ENCODE data around the gene PAWR.

PAWR gene

DNA sequence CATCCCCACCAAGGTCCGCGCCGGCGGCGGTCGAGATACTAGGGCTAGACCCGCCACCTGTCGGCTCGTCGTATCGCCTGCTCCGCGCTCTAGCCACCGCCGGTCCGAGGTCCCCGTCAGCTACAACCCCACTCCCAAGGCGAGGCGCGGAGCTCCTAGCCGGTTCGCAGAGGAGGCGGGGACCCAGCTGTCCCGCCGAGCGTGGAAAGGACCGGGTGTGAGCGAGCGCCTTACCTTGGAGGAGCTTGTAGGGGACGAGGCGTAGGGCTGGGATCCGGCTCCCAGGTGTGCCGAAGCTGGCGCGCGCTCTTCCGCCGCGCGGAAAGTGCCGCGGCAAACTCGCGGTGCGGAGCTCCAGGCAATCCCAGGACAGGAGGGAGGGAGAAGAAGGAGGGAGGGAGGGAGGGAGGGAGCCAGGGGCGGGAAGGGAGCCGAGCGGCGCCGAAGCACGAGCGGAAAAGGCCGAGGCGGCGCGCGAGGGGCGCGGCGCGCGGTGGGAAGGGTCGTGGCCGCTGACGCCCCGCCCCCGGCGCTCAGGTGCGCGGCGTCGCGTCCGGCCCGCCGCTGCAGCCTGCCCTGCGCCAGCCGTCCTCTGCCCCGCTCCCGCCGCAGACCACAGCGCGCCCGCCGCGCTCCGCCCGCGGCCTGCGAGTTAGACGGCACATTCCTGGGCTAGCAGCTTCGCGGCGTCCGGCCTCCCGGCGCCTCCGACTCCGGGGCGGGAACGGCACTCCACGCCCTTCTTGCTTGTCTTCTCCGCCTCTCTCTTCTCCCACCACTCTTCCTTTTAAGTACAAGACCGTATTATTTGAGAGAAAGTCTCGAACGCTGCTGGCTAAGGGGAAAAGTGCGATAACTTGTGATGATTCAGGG lies at the start of gene PAWR:
PAWR (minus strand) TSS at position 327 of the 873 bp plus-strand sequence. CDS start 720 bp downstream, outside the sequence.
- DNase-seq (ENCODE audit: low read depth): peak; percentile 86

GRCh38 chr12:79737875-79738718 lies 47.3 kb upstream of the PAWR start:
- DNase-seq (ENCODE audit: low read depth): peak; percentile 22

DNA sequence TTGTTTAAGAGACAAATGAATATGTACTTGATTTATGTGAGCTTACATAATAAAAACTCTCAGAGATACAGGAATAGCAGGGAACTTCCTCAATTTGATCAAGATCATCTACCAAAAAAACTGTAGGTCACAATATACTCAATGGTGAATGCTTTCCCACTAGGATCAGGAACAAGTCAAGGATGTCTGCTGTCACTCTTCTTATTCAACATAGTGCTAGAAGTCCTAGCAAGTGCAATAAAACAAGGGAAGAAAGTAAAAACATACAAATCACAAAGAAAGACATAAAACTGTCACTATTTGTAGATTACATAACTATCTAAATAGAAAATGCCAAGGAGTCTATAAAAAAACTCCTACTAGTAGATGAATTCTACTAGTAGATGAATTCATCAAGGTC lies 41.9 kb upstream of the PAWR start:
- DNase-seq (ENCODE audit: low read depth): no peak

- peak; percentile 48 for DNase-seq (ENCODE audit: low read depth)
Observed at GRCh38 chr12:79725987-79726386, 35.2 kb upstream of the PAWR start.

GRCh38 chr12:79717006-79717405 lies 26.2 kb upstream of the PAWR start:
- DNase-seq (ENCODE audit: low read depth): no peak

DNA sequence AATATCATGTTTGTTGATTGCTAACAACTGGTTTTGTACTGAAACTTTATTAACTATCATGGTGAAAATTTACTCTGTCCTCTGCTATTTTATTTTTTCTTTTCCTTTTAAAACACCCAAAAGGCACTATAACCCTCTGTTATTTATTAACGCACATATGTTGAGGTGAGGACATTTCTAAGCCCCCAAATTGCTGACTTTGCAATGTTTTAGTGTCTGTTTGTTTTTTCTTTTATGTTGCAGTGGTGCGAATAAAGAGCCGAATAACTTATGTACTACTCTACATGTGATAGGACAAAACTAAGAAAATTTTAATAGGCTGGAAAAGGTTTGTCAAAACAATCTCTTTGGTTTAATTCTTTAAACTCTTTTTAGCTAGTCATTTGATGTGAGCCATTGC lies 24.5 kb upstream of the PAWR start:
- no peak for DNase-seq (ENCODE audit: low read depth)

- no peak for DNase-seq (ENCODE audit: low read depth)
Observed at GRCh38 chr12:79710707-79711483, 20.1 kb upstream of the PAWR start.

- no peak for DNase-seq (ENCODE audit: low read depth)
Observed at GRCh38 chr12:79707830-79708229, 17.1 kb upstream of the PAWR start.

GRCh38 chr12:79706676-79707075 lies 15.9 kb upstream of the PAWR start:
- DNase-seq (ENCODE audit: low read depth): no peak

GRCh38 chr12:79706156-79706555 lies 15.4 kb upstream of the PAWR start:
- DNase-seq (ENCODE audit: low read depth): no peak

DNA sequence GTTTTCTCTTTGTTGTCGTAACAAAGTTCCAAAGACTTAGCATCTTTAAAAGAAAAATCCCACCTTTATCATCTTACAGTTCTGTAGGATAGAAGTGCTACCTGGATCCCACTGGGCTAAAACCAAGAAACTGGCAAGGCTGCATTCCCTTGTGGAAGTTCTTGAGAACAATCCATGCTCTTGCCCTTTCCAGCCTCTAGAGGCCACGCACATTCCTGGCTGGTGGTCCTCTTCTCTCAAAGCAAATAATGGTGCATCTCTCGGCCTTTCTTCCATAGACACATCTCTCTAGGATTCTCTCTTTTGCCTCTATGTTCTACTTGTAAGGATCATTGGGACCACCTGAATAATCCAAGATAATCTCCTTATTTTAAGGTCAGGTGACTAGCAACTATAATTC lies 8.2 kb upstream of the PAWR start:
- no peak for DNase-seq (ENCODE audit: low read depth)

- DNase-seq (ENCODE audit: low read depth): no peak
Observed at GRCh38 chr12:79696416-79696815, 5.7 kb upstream of the PAWR start.

DNA sequence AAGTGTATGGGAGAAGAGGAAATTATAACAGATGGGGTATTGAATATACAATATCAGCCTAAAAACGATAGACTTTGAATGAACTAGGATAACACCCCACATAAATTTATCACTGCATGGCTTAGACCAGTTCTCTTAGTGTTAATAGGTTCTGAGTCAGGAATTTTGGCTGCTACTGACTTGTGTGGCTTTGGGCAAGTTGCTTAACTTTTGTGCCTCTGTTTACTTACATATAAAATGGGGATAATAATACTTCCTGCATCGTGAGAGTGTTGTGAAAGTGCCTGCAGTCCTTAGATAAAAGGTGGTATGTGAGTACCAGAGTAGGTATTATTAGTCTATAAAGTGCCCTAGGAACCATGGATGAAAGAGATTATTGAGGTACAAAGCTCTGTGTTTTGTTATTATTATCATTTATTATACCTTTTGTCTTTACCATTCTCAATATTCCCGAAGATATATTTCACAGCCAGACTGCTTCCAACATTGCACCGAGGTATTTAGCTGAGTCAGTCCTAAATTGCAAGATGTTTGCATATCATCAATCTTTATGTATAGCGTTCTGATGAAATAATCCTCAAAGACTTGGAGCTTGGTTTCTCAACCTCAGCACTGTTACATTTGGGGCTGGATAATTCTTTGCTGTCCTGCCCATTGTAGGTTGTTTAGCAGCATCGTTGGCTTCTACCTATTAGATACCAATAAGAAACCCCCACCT lies 2.3 kb upstream of the PAWR start:
- DNase-seq (ENCODE audit: low read depth): no peak

DNA sequence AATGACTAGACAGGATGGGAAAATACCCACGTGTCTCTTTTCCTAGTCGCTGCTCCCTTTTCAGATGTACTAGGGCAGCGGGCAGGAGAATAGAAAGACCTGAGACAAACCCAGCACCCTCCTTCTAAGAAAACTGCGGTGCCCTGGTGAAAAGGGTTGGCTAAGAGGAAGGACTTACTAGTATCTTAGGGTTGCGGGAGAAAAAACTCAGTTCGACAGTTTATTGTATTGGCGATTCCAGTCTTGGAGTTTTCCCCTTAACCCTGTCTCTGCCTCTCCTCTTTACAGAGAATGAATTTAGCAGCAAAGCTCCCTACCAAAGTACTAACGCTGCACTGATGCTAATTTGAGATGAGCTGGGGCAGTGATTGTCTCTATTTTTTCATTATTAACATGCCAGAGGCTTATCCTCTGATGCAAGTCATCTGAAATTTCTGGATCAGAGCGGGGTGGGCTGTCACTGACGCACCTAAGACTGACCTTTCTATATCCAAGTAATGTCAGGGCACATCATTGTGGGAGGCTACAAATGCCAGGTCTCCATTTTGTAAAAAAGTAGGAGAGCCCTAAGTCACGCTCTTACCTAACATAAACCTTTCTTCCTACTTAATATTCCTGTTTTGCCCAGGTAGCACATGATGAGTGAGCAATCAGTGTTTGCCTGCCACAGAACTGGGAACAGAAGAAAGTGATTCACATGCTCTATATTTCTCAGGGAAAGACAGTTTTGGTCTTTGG lies 916 bp upstream of the PAWR start:
- no peak for DNase-seq (ENCODE audit: low read depth)

GRCh38 chr12:79690142-79690637 lies 574 bp downstream of the PAWR start:
- no peak for DNase-seq (ENCODE audit: low read depth)

GRCh38 chr12:79689477-79690141 lies 1.2 kb downstream of the PAWR start:
- no peak for DNase-seq (ENCODE audit: low read depth)

- no peak for DNase-seq (ENCODE audit: low read depth)
Observed at GRCh38 chr12:79689061-79689476, 1.7 kb downstream of the PAWR start.

DNA sequence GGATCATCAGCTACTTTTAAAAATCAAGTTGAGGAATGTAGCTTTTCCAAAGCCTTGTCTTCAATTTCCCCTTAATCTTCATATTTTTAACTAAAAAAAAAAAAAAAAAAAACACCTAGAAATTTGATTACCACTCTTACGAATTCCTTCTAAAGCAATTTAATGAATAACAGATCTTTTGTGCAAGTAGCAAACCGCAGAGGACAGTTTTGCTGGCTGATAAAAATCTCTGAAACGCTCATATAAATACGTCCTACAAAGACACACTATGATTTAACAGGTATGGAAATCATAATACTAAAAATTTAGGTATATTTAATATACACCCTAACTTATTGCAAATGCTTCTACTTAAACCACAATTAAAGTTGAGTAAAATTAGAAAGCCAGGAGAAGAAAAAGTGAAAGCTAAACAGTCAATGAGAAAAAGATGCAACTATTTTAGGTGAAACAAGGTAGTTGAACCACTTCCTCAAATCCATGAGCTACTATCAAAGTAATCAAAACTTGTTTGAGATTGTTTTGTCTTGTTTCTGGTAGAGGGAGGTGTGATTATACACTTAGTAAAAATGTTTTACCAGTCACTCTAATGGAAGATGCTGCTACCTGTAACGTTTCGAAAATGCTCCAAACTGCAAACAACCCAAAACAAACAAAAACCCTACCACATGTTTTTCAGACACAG lies 2.2 kb downstream of the PAWR start:
- no peak for DNase-seq (ENCODE audit: low read depth)

- DNase-seq (ENCODE audit: low read depth): no peak
Observed at GRCh38 chr12:79687711-79688260, 3.0 kb downstream of the PAWR start.
